C4-2B (cell line): ENCODE results near the gene MTA1.

Source experiments
- ZFX ChIP-seq: fragments of 450-650 bp; IDR thresholded peaks from 2 replicates; pipeline ENCODE4 v1.6.1; 2017
- TF ChIP-seq, protein P1 (sequence below): fragments of 450-650 bp; conservative IDR thresholded peaks from 2 replicates; pipeline ENCODE4 v1.5.1; 2017; ENCODE audit warnings: mild to moderate bottlenecking

DNA sequence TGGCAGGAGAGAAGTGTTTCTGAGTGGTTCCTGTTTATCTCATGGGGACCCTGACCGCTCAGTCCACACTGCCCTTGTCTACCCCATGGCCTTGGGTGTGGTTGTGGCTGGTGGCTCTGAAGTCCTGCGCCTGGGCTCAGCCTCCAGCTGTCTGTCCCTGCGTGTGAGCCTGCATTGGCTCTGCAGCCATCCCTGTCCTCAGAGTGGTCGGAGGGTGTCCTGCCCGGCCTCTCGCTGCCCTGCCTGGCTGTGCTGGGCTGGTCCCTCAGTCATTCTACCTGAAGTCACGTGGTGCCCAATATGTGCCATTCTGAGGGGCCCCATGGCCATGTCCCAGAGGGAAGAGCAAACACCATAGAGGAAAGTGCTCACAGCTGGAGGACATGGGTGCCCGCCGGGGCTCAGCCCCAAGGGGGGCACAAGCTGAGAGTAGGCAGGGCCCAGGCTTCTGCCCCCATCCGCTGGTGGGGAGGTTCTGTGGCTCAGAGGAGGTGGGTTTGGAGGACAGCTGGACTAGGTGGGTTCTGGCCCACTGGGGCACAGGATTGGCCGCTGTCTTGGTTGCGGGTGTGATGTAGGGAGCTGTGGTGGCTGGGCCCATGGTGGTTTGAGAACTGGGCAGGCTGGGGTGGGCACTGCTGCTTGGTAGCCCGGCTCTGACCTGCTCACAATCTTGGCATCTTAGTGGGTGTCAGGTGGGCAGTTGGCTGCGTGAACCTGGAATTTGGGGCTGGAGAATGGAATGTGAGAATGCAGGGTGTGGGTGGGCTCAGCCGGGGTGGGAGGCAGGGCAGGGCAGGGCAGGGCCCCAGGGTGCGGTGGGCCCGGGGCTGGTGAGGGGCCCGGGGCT, 83.0 kb downstream of the MTA1 start:
- TF ChIP-seq, protein P1, sequence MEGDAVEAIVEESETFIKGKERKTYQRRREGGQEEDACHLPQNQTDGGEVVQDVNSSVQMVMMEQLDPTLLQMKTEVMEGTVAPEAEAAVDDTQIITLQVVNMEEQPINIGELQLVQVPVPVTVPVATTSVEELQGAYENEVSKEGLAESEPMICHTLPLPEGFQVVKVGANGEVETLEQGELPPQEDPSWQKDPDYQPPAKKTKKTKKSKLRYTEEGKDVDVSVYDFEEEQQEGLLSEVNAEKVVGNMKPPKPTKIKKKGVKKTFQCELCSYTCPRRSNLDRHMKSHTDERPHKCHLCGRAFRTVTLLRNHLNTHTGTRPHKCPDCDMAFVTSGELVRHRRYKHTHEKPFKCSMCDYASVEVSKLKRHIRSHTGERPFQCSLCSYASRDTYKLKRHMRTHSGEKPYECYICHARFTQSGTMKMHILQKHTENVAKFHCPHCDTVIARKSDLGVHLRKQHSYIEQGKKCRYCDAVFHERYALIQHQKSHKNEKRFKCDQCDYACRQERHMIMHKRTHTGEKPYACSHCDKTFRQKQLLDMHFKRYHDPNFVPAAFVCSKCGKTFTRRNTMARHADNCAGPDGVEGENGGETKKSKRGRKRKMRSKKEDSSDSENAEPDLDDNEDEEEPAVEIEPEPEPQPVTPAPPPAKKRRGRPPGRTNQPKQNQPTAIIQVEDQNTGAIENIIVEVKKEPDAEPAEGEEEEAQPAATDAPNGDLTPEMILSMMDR: no peak
- no peak for TF ChIP-seq ZFX
